VCaP (cell line): Measurements from ENCODE around the gene ASGR1.
A peak's percentile ranks its signal among the peaks of the same experiment; 100 is the strongest.

Experiments
- H3K27ac ChIP-seq: fragments of 450-650 bp; 2 replicates; pipeline ENCODE4 v1.5.1; 2017
- CTCF ChIP-seq: fragments of 450-650 bp; conservative IDR thresholded peaks from 2 replicates; pipeline ENCODE4 v1.5.1; 2017; ENCODE audit warnings: mild to moderate bottlenecking, moderate library complexity

The ASGR1 gene

GRCh38 chr17:7137171-7137943 lies 41.8 kb downstream of the ASGR1 start:
- no peak for TF ChIP-seq CTCF
- H3K27ac ChIP-seq, result no peak overlapping the region

GRCh38 chr17:7136266-7136877 lies 42.8 kb downstream of the ASGR1 start:
- peak; percentile 83 for TF ChIP-seq CTCF
- no peak overlapping the region for H3K27ac ChIP-seq

- no peak overlapping the region for H3K27ac ChIP-seq
These were observed 45.3 kb downstream of the ASGR1 start for GRCh38 chr17:7133916-7134315.

GRCh38 chr17:7133424-7133823 lies 45.7 kb downstream of the ASGR1 start:
- no peak overlapping the region for H3K27ac ChIP-seq
- TF ChIP-seq CTCF, result no peak

More at GRCh38 chr17:7133916-7134315, 45.3 kb downstream of the ASGR1 start:
- no peak for TF ChIP-seq CTCF

GRCh38 chr17:7132511-7133094 lies 46.6 kb downstream of the ASGR1 start:
- no peak for TF ChIP-seq CTCF
- no peak overlapping the region for H3K27ac ChIP-seq

- H3K27ac ChIP-seq, result no peak overlapping the region
These were observed 47.8 kb downstream of the ASGR1 start for GRCh38 chr17:7131423-7131791.

More at GRCh38 chr17:7131423-7131791, 47.8 kb downstream of the ASGR1 start:
- TF ChIP-seq CTCF, result no peak
